Omental fat pad (tissue), 4 donors: ENCODE measurements around the gene OR10A3. TPM values are rescaled to one million over a fixed set of nuclear protein-coding genes. Genes with fewer than 3 reads are reported as not detected.
"Not testable (repeated sequence)": the region's sequence is repeated elsewhere in the genome, so short reads cannot be mapped to it uniquely, and the experiment has no call there.

Experiments
- ATAC-seq: fragments of 150-250 bp; one replicate; pipeline ENCODE4 v1.9.1; 2016; ENCODE audit warnings: mild to moderate bottlenecking, moderate library complexity; ENCODE audit not compliant: low FRiP score
- DNase-seq: peaks from one replicate; pipeline ENCODE4 v3.0.0-alpha.2; 2019; ENCODE audit warnings: low spot score
- CTCF ChIP-seq, 3 donors: fragments of 450-650 bp; IDR thresholded peaks; one replicate each; pipeline ENCODE4 v1.5.1; 2016 to 2017; ENCODE audit warnings: antibody characterized with exemption in 3 of 3, mild to moderate bottlenecking in 3 of 3, moderate library complexity in 2 of 3
- total RNA-seq, 4 donors: library from RNA; depleted of rRNA; stranded (reverse); fragments of >200 nt; gene quantifications; one replicate each; pipeline ENCODE4 v1.1.0, GENCODE V29; 2016

OR10A3 gene
- not detected for total RNA-seq

DNA sequence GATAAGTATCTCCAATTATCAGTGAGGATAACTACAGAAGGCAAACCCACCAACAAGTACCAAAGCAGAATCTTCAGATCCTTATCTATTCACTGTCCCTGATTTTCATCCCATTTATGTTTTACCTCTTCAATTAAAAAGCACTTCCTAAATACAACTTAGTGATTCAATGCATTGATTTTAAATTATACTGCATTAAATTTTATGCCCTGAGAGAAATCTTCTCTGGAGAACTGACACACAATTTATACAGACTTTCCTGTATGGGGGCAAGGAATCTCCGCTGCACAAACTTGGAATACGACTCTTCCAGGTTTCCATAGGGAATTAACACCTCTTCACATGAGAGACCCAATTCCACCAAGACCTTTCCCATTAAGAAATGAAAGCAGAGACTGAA is at the start of gene OR10A3:
Gene OR10A3, minus strand, starts transcription at position 101 of the 400 bp plus-strand sequence. CDS start 2,188 bp downstream, outside the sequence.
- no peak for TF ChIP-seq CTCF (IDR thresholded peaks at IDR 0.05)
- DNase-seq: no peak

GRCh38 chr11:7987560-7987883 is 46.0 kb upstream of the OR10A3 start:
- DNase-seq, ATAC-seq: not testable (repeated sequence)

More for the DNA sequence above, at the start of gene OR10A3:
- no peak for ATAC-seq

GRCh38 chr11:7986768-7987559 is 45.5 kb upstream of the OR10A3 start, which contains the start of gene EIF3F:
TSS of gene EIF3F (plus strand) at chr11:7987337. CDS start at chr11:7987353, 16 bp downstream.
- DNase-seq (peak; percentile 77), ATAC-seq (peak; percentile 100)
- peak in 1 of 3 donors; percentile 85 for TF ChIP-seq CTCF (IDR thresholded peaks at IDR 0.05)

- TF ChIP-seq CTCF (IDR thresholded peaks at IDR 0.05): no peak
- ATAC-seq (no peak), DNase-seq (no peak)
These were observed 42.5 kb upstream of the OR10A3 start for GRCh38 chr11:7983832-7984590.

- no peak for TF ChIP-seq CTCF (IDR thresholded peaks at IDR 0.05)
- DNase-seq: no peak
- ATAC-seq: no peak
These were observed 41.1 kb upstream of the OR10A3 start for GRCh38 chr11:7982582-7983119.

DNA sequence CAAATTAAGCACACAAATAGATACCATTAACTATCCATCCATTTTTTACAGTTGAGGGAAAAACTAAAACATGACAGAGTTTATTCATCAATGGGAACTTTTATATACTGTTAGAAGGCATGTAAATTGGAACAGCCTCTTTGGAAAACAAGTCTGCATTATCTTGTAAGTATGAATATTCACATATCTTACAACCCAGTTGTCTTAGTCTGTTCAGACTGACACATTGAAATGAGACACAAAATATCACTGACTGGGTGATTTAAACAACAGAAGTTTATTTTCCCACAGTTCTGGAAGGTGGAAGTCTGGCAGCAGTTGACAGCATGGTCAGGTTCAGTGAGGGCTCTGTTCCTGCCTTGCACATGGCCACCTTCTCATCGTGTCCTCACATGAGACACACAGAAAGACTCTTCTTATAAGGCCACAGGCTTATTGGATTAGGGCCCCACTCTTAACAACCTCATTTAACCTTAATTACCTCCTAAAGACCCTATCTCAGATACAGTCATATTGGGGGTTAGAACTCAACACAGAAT is 40.2 kb upstream of the OR10A3 start:
- ATAC-seq (no peak), DNase-seq (no peak)
- TF ChIP-seq CTCF (IDR thresholded peaks at IDR 0.05): no peak

DNA sequence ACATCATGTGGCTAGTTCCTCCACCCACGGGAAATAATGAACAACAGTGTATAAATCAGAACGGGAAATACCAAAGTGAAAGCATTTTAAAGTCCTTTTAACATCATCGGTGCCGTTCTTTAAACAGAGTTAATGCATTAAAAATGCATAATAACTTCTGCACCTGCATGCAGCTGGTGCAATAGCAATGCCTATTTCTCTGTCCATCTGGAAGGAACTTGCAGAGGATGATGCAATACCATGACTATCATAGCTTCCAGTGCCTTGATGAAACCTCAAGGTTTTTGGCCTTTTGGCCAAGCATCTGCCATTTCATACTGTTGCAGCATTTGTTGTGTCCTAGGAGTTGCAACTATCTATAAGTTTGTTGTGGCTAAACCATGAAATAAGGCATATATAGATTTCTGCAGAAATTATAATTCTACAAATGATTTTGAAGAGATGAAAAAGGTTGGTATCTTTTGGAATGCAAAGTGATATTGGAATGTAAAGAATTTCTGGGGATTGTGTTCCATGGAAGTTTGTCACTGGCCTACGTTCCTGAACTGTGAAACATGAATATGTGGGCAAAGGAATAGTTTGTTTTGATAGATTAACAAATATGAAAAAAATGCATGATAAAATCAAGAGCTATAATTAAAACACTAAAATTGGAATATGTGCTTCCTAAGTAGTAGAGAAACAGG is 35.9 kb upstream of the OR10A3 start:
- no peak for ATAC-seq
- no peak for DNase-seq
- no peak for TF ChIP-seq CTCF (IDR thresholded peaks at IDR 0.05)
